Measurements from ENCODE around the gene NOL4. TPM values are rescaled to one million over a fixed set of nuclear protein-coding genes. Genes with fewer than 3 reads are reported as not detected.

Gene NOL4
- polyA plus RNA-seq, 3 donors: not detected

- Mint-ChIP-seq H3K27me3 (ENCODE audit: low read depth in 3 of 3) (peaks cover 44 to 71% (median 48%) of the 10 kb centered on the region in 3 donors), H3K4me1 (no peaks in the 10 kb centered on the region), H3K27ac (no peak overlapping the region), H3K36me3 (no peaks in the 10 kb centered on the region), H3K9me3 (peaks cover 0 to 18% (median 8%) of the 10 kb centered on the region in 7 donors), H3K4me3 (peak overlapping the region in 1 of 2 donors; percentile 81)
- H3K9ac ChIP-seq (ENCODE audit: insufficient read depth, low read length, poor library complexity, severe bottlenecking): no peak overlapping the region
- DNase-seq: no peak
- no peak overlapping the region for H2AFZ ChIP-seq (ENCODE audit: insufficient read depth, low read depth, low read length, poor library complexity, severe bottlenecking)
- no peaks in the 10 kb centered on the region for H3K36me3 ChIP-seq (replicated peaks in 1 of 2; ENCODE audit: control insufficient read depth in 1 of 2, insufficient read depth in 2 of 2, low read length in 2 of 2)
- 1% methylated on average over 42 of the region's 51 CpGs for WGBS (ENCODE audit: insufficient coverage)
- H4K20me1 ChIP-seq (ENCODE audit: insufficient read depth, low read length): no peaks in the 10 kb centered on the region
- TF ChIP-seq CTCF (IDR thresholded peaks at IDR 0.05): no peak
- intact Hi-C loops (cut with micrococcal nuclease): no loop called here
- no peak overlapping the region for H3K4me3 ChIP-seq (replicated peaks in 1 of 3; ENCODE audit: low read depth in 2 of 3, low read length in 3 of 3)
- H3K4me1 ChIP-seq (ENCODE audit: control insufficient read depth in 1 of 2, insufficient read depth in 2 of 2, low read length in 2 of 2): no peaks in the 10 kb centered on the region
- H3K9me3 ChIP-seq (replicated peaks in 1 of 2; ENCODE audit: control insufficient read depth in 1 of 2, insufficient read depth in 1 of 2, low read length in 2 of 2): peaks cover 0 to 17% of the 10 kb centered on the region in 2 donors
- no peak overlapping the region for H3K4me2 ChIP-seq (replicated peaks; ENCODE audit: extremely low read depth, low read length, poor library complexity, severe bottlenecking)
- H3K27me3 ChIP-seq (ENCODE audit: control insufficient read depth in 2 of 2, insufficient read depth in 2 of 2, low read length in 2 of 2): peaks cover 39 to 64% of the 10 kb centered on the region in 2 donors
- no peaks in the 10 kb centered on the region for H3K79me2 ChIP-seq (ENCODE audit: insufficient read depth, low read length)
- H3K27ac ChIP-seq (ENCODE audit: low read depth in 1 of 2, low read length in 2 of 2): no peak overlapping the region
These were observed 1.4 kb downstream of the NOL4 start for GRCh38 chr18:34223164-34223892.

GRCh38 chr18:34222307-34223163 lies 2.2 kb downstream of the NOL4 start:
- no peaks in the 10 kb centered on the region for H3K4me1 ChIP-seq (ENCODE audit: control insufficient read depth in 1 of 2, insufficient read depth in 2 of 2, low read length in 2 of 2)
- no peak for DNase-seq
- H3K4me3 ChIP-seq (replicated peaks in 1 of 3; ENCODE audit: low read depth in 2 of 3, low read length in 3 of 3): no peak overlapping the region
- H3K79me2 ChIP-seq (ENCODE audit: insufficient read depth, low read length): no peaks in the 10 kb centered on the region
- no peak overlapping the region for H3K9ac ChIP-seq (ENCODE audit: insufficient read depth, low read length, poor library complexity, severe bottlenecking)
- WGBS (ENCODE audit: insufficient coverage): under 1% methylated on average over 56 of the region's 68 CpGs
- H3K9me3 Mint-ChIP-seq: peaks cover 0 to 18% (median 10%) of the 10 kb centered on the region in 7 donors
- no peak overlapping the region for H3K27ac Mint-ChIP-seq
- no peaks in the 10 kb centered on the region for H3K4me1 Mint-ChIP-seq
- no peaks in the 10 kb centered on the region for H3K36me3 ChIP-seq (replicated peaks in 1 of 2; ENCODE audit: control insufficient read depth in 1 of 2, insufficient read depth in 2 of 2, low read length in 2 of 2)
- no peak overlapping the region for H3K4me2 ChIP-seq (replicated peaks; ENCODE audit: extremely low read depth, low read length, poor library complexity, severe bottlenecking)
- peaks cover 44 to 71% (median 48%) of the 10 kb centered on the region in 3 donors for H3K27me3 Mint-ChIP-seq (ENCODE audit: low read depth in 3 of 3)
- H2AFZ ChIP-seq (ENCODE audit: insufficient read depth, low read depth, low read length, poor library complexity, severe bottlenecking): no peak overlapping the region
- intact Hi-C loops (cut with micrococcal nuclease): no loop called here
- no peaks in the 10 kb centered on the region for H3K36me3 Mint-ChIP-seq
- H3K27me3 ChIP-seq (ENCODE audit: control insufficient read depth in 2 of 2, insufficient read depth in 2 of 2, low read length in 2 of 2): peaks cover 39 to 64% of the 10 kb centered on the region in 2 donors
- no peaks in the 10 kb centered on the region for H4K20me1 ChIP-seq (ENCODE audit: insufficient read depth, low read length)
- peak overlapping the region in 1 of 2 donors; percentile 83 for H3K4me3 Mint-ChIP-seq
- peaks cover 0 to 17% of the 10 kb centered on the region in 2 donors for H3K9me3 ChIP-seq (replicated peaks in 1 of 2; ENCODE audit: control insufficient read depth in 1 of 2, insufficient read depth in 1 of 2, low read length in 2 of 2)
- no peak overlapping the region for H3K27ac ChIP-seq (ENCODE audit: low read depth in 1 of 2, low read length in 2 of 2)
- TF ChIP-seq CTCF (IDR thresholded peaks at IDR 0.05): no peak
